GM12875 (cell line): Measurements from ENCODE around the gene SDC3.

ENCODE experiments used
- H3K4me3 ChIP-seq: one replicate; pipeline ENCODE4 v1.5.1; 2011; ENCODE audit warnings: low read depth, low read length, control low read depth
- CTCF ChIP-seq: IDR thresholded peaks from 2 replicates; pipeline ENCODE4 v1.5.1; 2011; ENCODE audit warnings: low read depth, mild to moderate bottlenecking, control low read depth, inconsistent platforms, low read length, moderate library complexity, borderline replicate concordance; ENCODE audit not compliant: insufficient read depth

The SDC3 gene

GRCh38 chr1:30823627-30823968 is 85.0 kb downstream of the SDC3 start:
- TF ChIP-seq CTCF = no peak
- no peak overlapping the region for H3K4me3 ChIP-seq

- no peak for TF ChIP-seq CTCF
- H3K4me3 ChIP-seq = no peak overlapping the region
Observed at GRCh38 chr1:30822966-30823581, 85.5 kb downstream of the SDC3 start.

GRCh38 chr1:30822006-30822405 is 86.6 kb downstream of the SDC3 start:
- no peak for TF ChIP-seq CTCF
- no peak overlapping the region for H3K4me3 ChIP-seq

GRCh38 chr1:30820299-30820698 is 88.3 kb downstream of the SDC3 start:
- no peak for TF ChIP-seq CTCF
- no peak overlapping the region for H3K4me3 ChIP-seq
